Activated CD4-positive, alpha-beta memory T cell treated with anti-CD3 and anti-CD28 coated beads for 36 hours (primary cell): Measurements from ENCODE around the gene KAZN. TPM values are rescaled to one million over a fixed set of nuclear protein-coding genes. Genes with fewer than 3 reads are reported as not detected.

Experiments
- CTCF ChIA-PET: fragments of 350-600 bp; sonication (Branson Sonifier 250); formaldehyde crosslinking; loops from one replicate; lab custom pipeline; 2021; ENCODE audit warnings: antibody characterized with exemption, inconsistent platforms; lab: Charles Lee
- POLR2A ChIA-PET: fragments of 350-600 bp; sonication (Branson Sonifier 250); formaldehyde crosslinking; loops from one replicate; lab custom pipeline; 2021; ENCODE audit warnings: antibody characterized with exemption; lab: Charles Lee
- DNase-seq: peaks from one replicate; pipeline ENCODE4 v3.0.0-alpha.2; 2020
- H3K27ac Mint-ChIP-seq: one replicate; pipeline ENCODE4 v1.8.0; 2021; ENCODE audit warnings: mixed read lengths
- H3K27me3 Mint-ChIP-seq: one replicate; pipeline ENCODE4 v1.8.0; 2021; ENCODE audit warnings: mixed read lengths
- H3K36me3 Mint-ChIP-seq: one replicate; pipeline ENCODE4 v1.8.0; 2021; ENCODE audit warnings: mixed read lengths
- H3K4me1 Mint-ChIP-seq: one replicate; pipeline ENCODE4 v1.8.0; 2021; ENCODE audit warnings: low read depth, mixed read lengths
- H3K4me3 Mint-ChIP-seq: one replicate; pipeline ENCODE4 v1.8.0; 2021; ENCODE audit warnings: mild to moderate bottlenecking, mixed read lengths
- H3K9me3 Mint-ChIP-seq: one replicate; pipeline ENCODE4 v1.8.0; 2021; ENCODE audit warnings: mixed read lengths
- intact Hi-C: fragments of 100-400 bp; cut with micrococcal nuclease; formaldehyde crosslinking; loops from one replicate; pipeline ENCODE4 v1.15.1; 2023
- total RNA-seq, 2 experiments: library from RNA; stranded (reverse); gene quantifications; one replicate each; pipeline ENCODE4 v1.2.3, GENCODE V29; 2021

KAZN gene
- total RNA-seq, 2 experiments from 2014 or later, result 0.31 to 0.33 TPM

- Mint-ChIP-seq H3K4me1 (no peaks in the 10 kb centered on the region), H3K4me3 (no peak overlapping the region), H3K9me3 (no peaks in the 10 kb centered on the region), H3K36me3 (no peaks in the 10 kb centered on the region), H3K27me3 (peaks cover 5% of the 10 kb centered on the region), H3K27ac (no peak overlapping the region)
- ChIA-PET POLR2A (no interaction called here), CTCF (interaction anchor here (1.5 kb wide), 1 partner anchor 12 kb away, joined by 5 read pairs; no protein-coding TSS in a partner anchor)
- intact Hi-C loops, result no loop called here
- no peak for DNase-seq
These were observed 168.6 kb downstream of the KAZN start for GRCh38 chr1:14767075-14767474.

GRCh38 chr1:14768582-14769304, 170.3 kb downstream of the KAZN start:
- CTCF ChIA-PET, result interaction anchor here (1.7 kb wide), 1 partner anchor 10 kb away, joined by 5 read pairs; no protein-coding TSS in a partner anchor
- H3K36me3 Mint-ChIP-seq, result no peaks in the 10 kb centered on the region
- no peaks in the 10 kb centered on the region for H3K9me3 Mint-ChIP-seq
- H3K4me1 Mint-ChIP-seq, result no peaks in the 10 kb centered on the region
- intact Hi-C loops, result no loop called here
- no peak overlapping the region for H3K27ac Mint-ChIP-seq
- no peak overlapping the region for H3K4me3 Mint-ChIP-seq
- peaks cover 5% of the 10 kb centered on the region for H3K27me3 Mint-ChIP-seq
- POLR2A ChIA-PET, result no interaction called here
- DNase-seq, result no peak

GRCh38 chr1:14769486-14770274, 171.2 kb downstream of the KAZN start:
- Mint-ChIP-seq H3K27ac (no peak overlapping the region), H3K9me3 (no peaks in the 10 kb centered on the region), H3K4me3 (no peak overlapping the region), H3K36me3 (no peaks in the 10 kb centered on the region), H3K27me3 (peaks cover 2% of the 10 kb centered on the region), H3K4me1 (no peaks in the 10 kb centered on the region)
- intact Hi-C loops, result no loop called here
- ChIA-PET CTCF (interaction anchor here (1.0 to 1.7 kb wide), 2 partner anchors 9 to 12 kb away, joined by 3 to 5 read pairs; no protein-coding TSS in a partner anchor), POLR2A (no interaction called here)
- no peak for DNase-seq

- Mint-ChIP-seq H3K4me1 (no peaks in the 10 kb centered on the region), H3K4me3 (no peak overlapping the region), H3K9me3 (no peaks in the 10 kb centered on the region), H3K27me3 (peaks cover 2% of the 10 kb centered on the region), H3K36me3 (no peaks in the 10 kb centered on the region), H3K27ac (no peak overlapping the region)
- DNase-seq, result no peak
- CTCF ChIA-PET, result no interaction called here
- POLR2A ChIA-PET, result no interaction called here
- intact Hi-C loops, result no loop called here
These were observed 175.0 kb downstream of the KAZN start for GRCh38 chr1:14773396-14774025.

- no peak for DNase-seq
- intact Hi-C loops, result no loop called here
- POLR2A ChIA-PET, result no interaction called here
- Mint-ChIP-seq H3K9me3 (no peaks in the 10 kb centered on the region), H3K4me1 (no peaks in the 10 kb centered on the region), H3K4me3 (no peak overlapping the region), H3K36me3 (no peaks in the 10 kb centered on the region), H3K27me3 (peaks cover 2% of the 10 kb centered on the region), H3K27ac (no peak overlapping the region)
- CTCF ChIA-PET, result no interaction called here
These were observed 175.7 kb downstream of the KAZN start for GRCh38 chr1:14774225-14774624.

GRCh38 chr1:14774988-14775387, 176.5 kb downstream of the KAZN start:
- Mint-ChIP-seq H3K36me3 (no peaks in the 10 kb centered on the region), H3K9me3 (no peaks in the 10 kb centered on the region), H3K27ac (no peak overlapping the region), H3K4me3 (no peak overlapping the region), H3K27me3 (peaks cover 2% of the 10 kb centered on the region), H3K4me1 (no peaks in the 10 kb centered on the region)
- CTCF ChIA-PET, result no interaction called here
- intact Hi-C loops, result no loop called here
- DNase-seq, result no peak
- POLR2A ChIA-PET, result no interaction called here

GRCh38 chr1:14775434-14775833, 176.9 kb downstream of the KAZN start:
- no peaks in the 10 kb centered on the region for H3K36me3 Mint-ChIP-seq
- intact Hi-C loops, result no loop called here
- no peaks in the 10 kb centered on the region for H3K9me3 Mint-ChIP-seq
- CTCF ChIA-PET, result no interaction called here
- H3K27me3 Mint-ChIP-seq, result peaks cover 2% of the 10 kb centered on the region
- no peak overlapping the region for H3K4me3 Mint-ChIP-seq
- H3K27ac Mint-ChIP-seq, result no peak overlapping the region
- POLR2A ChIA-PET, result no interaction called here
- DNase-seq, result no peak
- no peaks in the 10 kb centered on the region for H3K4me1 Mint-ChIP-seq

GRCh38 chr1:14777516-14778506, 179.3 kb downstream of the KAZN start:
- intact Hi-C loops, result no loop called here
- Mint-ChIP-seq H3K4me1 (no peaks in the 10 kb centered on the region), H3K27me3 (peaks cover 2% of the 10 kb centered on the region), H3K4me3 (no peak overlapping the region), H3K36me3 (no peaks in the 10 kb centered on the region), H3K9me3 (no peaks in the 10 kb centered on the region), H3K27ac (no peak overlapping the region)
- DNase-seq, result no peak
- CTCF ChIA-PET, result interaction anchor here (0.9 to 2.7 kb wide), 5 partner anchors 9 to 322 kb away, joined by 3 to 18 read pairs (median 5); no protein-coding TSS in a partner anchor
- POLR2A ChIA-PET, result no interaction called here

GRCh38 chr1:14778541-14778897, 180.0 kb downstream of the KAZN start:
- CTCF ChIA-PET, result interaction anchor here (1.0 to 2.7 kb wide), 3 partner anchors 10 to 269 kb away, joined by 3 to 18 read pairs (median 5); no protein-coding TSS in a partner anchor
- no peak for DNase-seq
- Mint-ChIP-seq H3K4me1 (no peaks in the 10 kb centered on the region), H3K4me3 (no peak overlapping the region), H3K36me3 (no peaks in the 10 kb centered on the region), H3K27me3 (peaks cover 4% of the 10 kb centered on the region), H3K27ac (no peak overlapping the region), H3K9me3 (no peaks in the 10 kb centered on the region)
- POLR2A ChIA-PET, result no interaction called here
- intact Hi-C loops, result no loop called here

GRCh38 chr1:14778898-14779865, 180.7 kb downstream of the KAZN start:
- H3K4me3 Mint-ChIP-seq, result no peak overlapping the region
- no peaks in the 10 kb centered on the region for H3K36me3 Mint-ChIP-seq
- H3K27me3 Mint-ChIP-seq, result peaks cover 7% of the 10 kb centered on the region
- ChIA-PET POLR2A (no interaction called here), CTCF (interaction anchor here (0.6 to 2.7 kb wide), 7 partner anchors 11 to 268 kb away, joined by 3 to 18 read pairs (median 3); no protein-coding TSS in a partner anchor)
- intact Hi-C loops, result no loop called here
- DNase-seq, result peak; percentile 39
- H3K9me3 Mint-ChIP-seq, result no peaks in the 10 kb centered on the region
- H3K27ac Mint-ChIP-seq, result no peak overlapping the region
- no peaks in the 10 kb centered on the region for H3K4me1 Mint-ChIP-seq
